ENCODE measurements around the gene TSHZ2. TPM values are rescaled to one million over a fixed set of nuclear protein-coding genes. Genes with fewer than 3 reads are reported as not detected.
A peak's percentile ranks its signal among the peaks of the same experiment; 100 is the strongest.

The TSHZ2 gene
- total RNA-seq, 1 donor from 2014 or later: 22.9 TPM

- Mint-ChIP-seq H3K36me3 (ENCODE audit: insufficient read depth) (no peaks in the 10 kb centered on the region), H3K27me3 (no peaks in the 10 kb centered on the region), H3K4me1 (ENCODE audit: low read depth) (peaks cover 33% of the 10 kb centered on the region), H3K4me3 (ENCODE audit: low read depth) (no peak overlapping the region), H3K27ac (no peak overlapping the region), H3K9me3 (ENCODE audit: low read depth) (no peaks in the 10 kb centered on the region)
- TF ChIP-seq, protein P1, sequence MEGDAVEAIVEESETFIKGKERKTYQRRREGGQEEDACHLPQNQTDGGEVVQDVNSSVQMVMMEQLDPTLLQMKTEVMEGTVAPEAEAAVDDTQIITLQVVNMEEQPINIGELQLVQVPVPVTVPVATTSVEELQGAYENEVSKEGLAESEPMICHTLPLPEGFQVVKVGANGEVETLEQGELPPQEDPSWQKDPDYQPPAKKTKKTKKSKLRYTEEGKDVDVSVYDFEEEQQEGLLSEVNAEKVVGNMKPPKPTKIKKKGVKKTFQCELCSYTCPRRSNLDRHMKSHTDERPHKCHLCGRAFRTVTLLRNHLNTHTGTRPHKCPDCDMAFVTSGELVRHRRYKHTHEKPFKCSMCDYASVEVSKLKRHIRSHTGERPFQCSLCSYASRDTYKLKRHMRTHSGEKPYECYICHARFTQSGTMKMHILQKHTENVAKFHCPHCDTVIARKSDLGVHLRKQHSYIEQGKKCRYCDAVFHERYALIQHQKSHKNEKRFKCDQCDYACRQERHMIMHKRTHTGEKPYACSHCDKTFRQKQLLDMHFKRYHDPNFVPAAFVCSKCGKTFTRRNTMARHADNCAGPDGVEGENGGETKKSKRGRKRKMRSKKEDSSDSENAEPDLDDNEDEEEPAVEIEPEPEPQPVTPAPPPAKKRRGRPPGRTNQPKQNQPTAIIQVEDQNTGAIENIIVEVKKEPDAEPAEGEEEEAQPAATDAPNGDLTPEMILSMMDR (IDR thresholded peaks at IDR 0.05; ENCODE audit: unreplicated experiment): no peak
- no peak for DNase-seq (ENCODE audit: low spot score, unreplicated experiment)
Observed at GRCh38 chr20:53150532-53150931, 178.4 kb downstream of the TSHZ2 start.

GRCh38 chr20:53152228-53152627 lies 180.1 kb downstream of the TSHZ2 start:
- Mint-ChIP-seq H3K27ac (no peak overlapping the region), H3K4me1 (ENCODE audit: low read depth) (peaks cover 33% of the 10 kb centered on the region), H3K36me3 (ENCODE audit: insufficient read depth) (no peaks in the 10 kb centered on the region), H3K4me3 (ENCODE audit: low read depth) (no peak overlapping the region), H3K9me3 (ENCODE audit: low read depth) (no peaks in the 10 kb centered on the region), H3K27me3 (no peaks in the 10 kb centered on the region)
- TF ChIP-seq, protein P1 (IDR thresholded peaks at IDR 0.05; ENCODE audit: unreplicated experiment): no peak
- DNase-seq (ENCODE audit: low spot score, unreplicated experiment): no peak

GRCh38 chr20:53154540-53154939 lies 182.4 kb downstream of the TSHZ2 start:
- Mint-ChIP-seq H3K27me3 (no peaks in the 10 kb centered on the region), H3K36me3 (ENCODE audit: insufficient read depth) (peaks cover 1% of the 10 kb centered on the region)

DNA sequence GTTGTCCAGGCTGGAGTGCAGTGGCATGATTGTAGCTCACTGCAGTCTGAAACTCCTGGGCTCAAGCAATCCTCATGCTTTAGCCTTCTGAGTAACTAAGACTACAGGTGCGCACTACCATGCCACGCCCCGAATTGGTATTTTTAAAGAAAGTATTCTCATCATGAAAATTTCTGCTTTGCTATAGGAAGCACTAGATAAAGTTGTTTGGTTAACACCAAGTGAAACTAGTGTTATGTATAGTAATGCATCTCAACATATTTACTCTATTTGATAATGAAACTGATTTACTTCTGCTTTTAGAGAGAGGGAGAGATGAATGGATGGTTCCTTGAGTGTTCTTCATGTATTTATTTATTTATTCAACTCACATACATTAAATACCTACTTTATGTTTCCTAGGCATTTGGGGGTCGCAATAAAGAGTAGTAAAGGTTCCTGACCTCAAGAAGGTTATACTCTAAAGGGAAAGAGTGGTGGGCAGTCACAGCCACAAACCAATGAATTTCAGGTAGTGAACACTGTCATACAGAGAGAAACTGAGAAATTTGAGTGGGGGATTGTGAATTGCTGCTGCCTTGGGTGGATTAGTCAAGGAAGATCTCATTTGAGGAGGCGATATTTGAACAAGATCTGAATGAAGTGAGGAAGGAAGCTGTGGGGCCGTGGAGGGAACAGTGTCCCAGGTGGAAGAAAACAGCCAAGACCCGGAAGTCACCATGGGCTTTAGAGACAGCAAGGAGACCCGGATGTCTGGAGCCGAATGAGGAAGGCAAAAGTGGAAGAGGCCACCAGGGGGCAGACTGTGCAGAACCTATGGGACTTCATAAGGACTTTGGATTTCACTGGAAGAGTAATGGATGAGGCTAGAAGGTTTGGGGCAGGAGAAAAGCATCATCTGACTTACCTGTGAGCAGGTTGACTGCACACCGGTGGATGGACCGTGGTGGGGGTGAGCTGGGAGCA lies 185.6 kb downstream of the TSHZ2 start:
- H3K27ac Mint-ChIP-seq: peak overlapping the region; percentile 0
- H3K36me3 Mint-ChIP-seq (ENCODE audit: insufficient read depth): peaks cover 1% of the 10 kb centered on the region
- peaks cover 7% of the 10 kb centered on the region for H3K9me3 Mint-ChIP-seq (ENCODE audit: low read depth)
- no peak overlapping the region for H3K4me3 Mint-ChIP-seq (ENCODE audit: low read depth)
- no peak for DNase-seq (ENCODE audit: low spot score, unreplicated experiment)
- H3K27me3 Mint-ChIP-seq: no peaks in the 10 kb centered on the region
- peaks cover 9% of the 10 kb centered on the region for H3K4me1 Mint-ChIP-seq (ENCODE audit: low read depth)
- TF ChIP-seq, protein P1 (IDR thresholded peaks at IDR 0.05; ENCODE audit: unreplicated experiment): peak; percentile 42

More at GRCh38 chr20:53154540-53154939, 182.4 kb downstream of the TSHZ2 start:
- H3K4me3 Mint-ChIP-seq (ENCODE audit: low read depth): no peak overlapping the region
- no peak for DNase-seq (ENCODE audit: low spot score, unreplicated experiment)
- TF ChIP-seq, protein P1 (IDR thresholded peaks at IDR 0.05; ENCODE audit: unreplicated experiment): no peak
- H3K4me1 Mint-ChIP-seq (ENCODE audit: low read depth): peaks cover 21% of the 10 kb centered on the region
- peaks cover 7% of the 10 kb centered on the region for H3K9me3 Mint-ChIP-seq (ENCODE audit: low read depth)
- no peak overlapping the region for H3K27ac Mint-ChIP-seq

GRCh38 chr20:53159160-53159559 lies 187.0 kb downstream of the TSHZ2 start:
- no peak for DNase-seq (ENCODE audit: low spot score, unreplicated experiment)
- Mint-ChIP-seq H3K9me3 (ENCODE audit: low read depth) (peaks cover 7% of the 10 kb centered on the region), H3K4me3 (ENCODE audit: low read depth) (no peak overlapping the region), H3K27ac (no peak overlapping the region), H3K27me3 (no peaks in the 10 kb centered on the region), H3K4me1 (ENCODE audit: low read depth) (peaks cover 11% of the 10 kb centered on the region), H3K36me3 (ENCODE audit: insufficient read depth) (peaks cover 1% of the 10 kb centered on the region)
- TF ChIP-seq, protein P1 (IDR thresholded peaks at IDR 0.05; ENCODE audit: unreplicated experiment): no peak

Measured in progenitor cell of endocrine pancreas (in vitro differentiated cells).